ENCODE results near the gene TMEM238.

The TMEM238 gene

GRCh38 chr19:55365964-55366363, 18.1 kb downstream of the TMEM238 start:
- no peaks in the 10 kb centered on the region for H3K9me3 ChIP-seq (ENCODE audit: control insufficient read depth, low read length)
- H3K4me1 ChIP-seq (ENCODE audit: control insufficient read depth, insufficient read depth, low read length, poor library complexity, severe bottlenecking), result peaks cover 12% of the 10 kb centered on the region
- no peak overlapping the region for H3K27ac ChIP-seq (ENCODE audit: low read depth, low read length, severe bottlenecking)
- H3K36me3 ChIP-seq (ENCODE audit: control insufficient read depth, insufficient read depth, low read length), result peaks cover 40% of the 10 kb centered on the region
- WGBS, 2 experiments (ENCODE audit: insufficient coverage in 2 of 2), result 93 to 97% methylated on average over 9 to 12 of the region's 19 CpGs
- no peak overlapping the region for H3K4me3 ChIP-seq (ENCODE audit: extremely low read depth, insufficient read depth, low read length, poor library complexity, severe bottlenecking)

GRCh38 chr19:55365245-55365644, 18.8 kb downstream of the TMEM238 start:
- no peak overlapping the region for H3K27ac ChIP-seq (ENCODE audit: low read depth, low read length, severe bottlenecking)
- WGBS, 2 experiments (ENCODE audit: insufficient coverage in 2 of 2), result 65 to 85% methylated on average over 5 to 8 of the region's 8 CpGs
- H3K36me3 ChIP-seq (ENCODE audit: control insufficient read depth, insufficient read depth, low read length), result peaks cover 40% of the 10 kb centered on the region
- peaks cover 10% of the 10 kb centered on the region for H3K4me1 ChIP-seq (ENCODE audit: control insufficient read depth, insufficient read depth, low read length, poor library complexity, severe bottlenecking)
- no peaks in the 10 kb centered on the region for H3K9me3 ChIP-seq (ENCODE audit: control insufficient read depth, low read length)
- no peak overlapping the region for H3K4me3 ChIP-seq (ENCODE audit: extremely low read depth, insufficient read depth, low read length, poor library complexity, severe bottlenecking)

- Histone ChIP-seq H3K9me3 (ENCODE audit: control insufficient read depth, low read length) (no peaks in the 10 kb centered on the region), H3K27ac (ENCODE audit: low read depth, low read length, severe bottlenecking) (no peak within 1 kb of the TSS)
- WGBS, 2 experiments (ENCODE audit: insufficient coverage in 2 of 2), result 76 to 78% methylated on average over 25 to 26 of the region's 27 CpGs
Measured at GRCh38 chr19:55362990-55363716, 20.9 kb downstream of the TMEM238 start, which contains the start of gene GARIN5B. GARIN5B (minus strand) TSS chr19:55363260; CDS start chr19:55363066, 194 bp downstream.

GRCh38 chr19:55362174-55362989, 21.7 kb downstream of the TMEM238 start:
- Histone ChIP-seq H3K9me3 (ENCODE audit: control insufficient read depth, low read length) (no peaks in the 10 kb centered on the region), H3K27ac (ENCODE audit: low read depth, low read length, severe bottlenecking) (no peak overlapping the region), H3K36me3 (ENCODE audit: control insufficient read depth, insufficient read depth, low read length) (peaks cover 31% of the 10 kb centered on the region), H3K4me3 (ENCODE audit: extremely low read depth, insufficient read depth, low read length, poor library complexity, severe bottlenecking) (no peak overlapping the region), H3K4me1 (ENCODE audit: control insufficient read depth, insufficient read depth, low read length, poor library complexity, severe bottlenecking) (peaks cover 8% of the 10 kb centered on the region)
- 80 to 87% methylated on average over 33 to 34 of the region's 38 CpGs for WGBS, 2 experiments (ENCODE audit: insufficient coverage in 2 of 2)

More at GRCh38 chr19:55362990-55363716, 20.9 kb downstream of the TMEM238 start, which contains the start of gene GARIN5B:
- Histone ChIP-seq H3K4me3 (ENCODE audit: extremely low read depth, insufficient read depth, low read length, poor library complexity, severe bottlenecking) (no peak within 1 kb of the TSS), H3K36me3 (ENCODE audit: control insufficient read depth, insufficient read depth, low read length) (peaks cover 38% of the 10 kb centered on the region), H3K4me1 (ENCODE audit: control insufficient read depth, insufficient read depth, low read length, poor library complexity, severe bottlenecking) (peaks cover 8% of the 10 kb centered on the region)

- Histone ChIP-seq H3K36me3 (ENCODE audit: control insufficient read depth, insufficient read depth, low read length) (peaks cover 17% of the 10 kb centered on the region), H3K4me3 (ENCODE audit: extremely low read depth, insufficient read depth, low read length, poor library complexity, severe bottlenecking) (no peak overlapping the region), H3K27ac (ENCODE audit: low read depth, low read length, severe bottlenecking) (no peak overlapping the region), H3K4me1 (ENCODE audit: control insufficient read depth, insufficient read depth, low read length, poor library complexity, severe bottlenecking) (peaks cover 8% of the 10 kb centered on the region), H3K9me3 (ENCODE audit: control insufficient read depth, low read length) (no peaks in the 10 kb centered on the region)
- 87% methylated on average over 14 to 16 of the region's 16 CpGs for WGBS, 2 experiments (ENCODE audit: insufficient coverage in 2 of 2)
Measured at GRCh38 chr19:55360902-55361301, 23.2 kb downstream of the TMEM238 start.

- no peak overlapping the region for H3K27ac ChIP-seq (ENCODE audit: low read depth, low read length, severe bottlenecking)
- 86 to 92% methylated on average over 24 to 30 of the region's 32 CpGs for WGBS, 2 experiments (ENCODE audit: insufficient coverage in 2 of 2)
- H3K4me1 ChIP-seq (ENCODE audit: control insufficient read depth, insufficient read depth, low read length, poor library complexity, severe bottlenecking), result peaks cover 8% of the 10 kb centered on the region
- no peak overlapping the region for H3K4me3 ChIP-seq (ENCODE audit: extremely low read depth, insufficient read depth, low read length, poor library complexity, severe bottlenecking)
- peaks cover under 1% of the 10 kb centered on the region for H3K36me3 ChIP-seq (ENCODE audit: control insufficient read depth, insufficient read depth, low read length)
- no peaks in the 10 kb centered on the region for H3K9me3 ChIP-seq (ENCODE audit: control insufficient read depth, low read length)
Measured at GRCh38 chr19:55358943-55359908, 24.9 kb downstream of the TMEM238 start.

GRCh38 chr19:55358493-55358892, 25.6 kb downstream of the TMEM238 start:
- Histone ChIP-seq H3K9me3 (ENCODE audit: control insufficient read depth, low read length) (no peaks in the 10 kb centered on the region), H3K27ac (ENCODE audit: low read depth, low read length, severe bottlenecking) (no peak overlapping the region), H3K4me1 (ENCODE audit: control insufficient read depth, insufficient read depth, low read length, poor library complexity, severe bottlenecking) (peaks cover 8% of the 10 kb centered on the region), H3K36me3 (ENCODE audit: control insufficient read depth, insufficient read depth, low read length) (no peaks in the 10 kb centered on the region), H3K4me3 (ENCODE audit: extremely low read depth, insufficient read depth, low read length, poor library complexity, severe bottlenecking) (no peak overlapping the region)
- WGBS, 2 experiments (ENCODE audit: insufficient coverage in 2 of 2), result 90 to 93% methylated on average over 16 to 18 of the region's 19 CpGs

GRCh38 chr19:55355213-55355821, 28.8 kb downstream of the TMEM238 start:
- Histone ChIP-seq H3K36me3 (ENCODE audit: control insufficient read depth, insufficient read depth, low read length) (no peaks in the 10 kb centered on the region), H3K9me3 (ENCODE audit: control insufficient read depth, low read length) (no peaks in the 10 kb centered on the region), H3K4me3 (ENCODE audit: extremely low read depth, insufficient read depth, low read length, poor library complexity, severe bottlenecking) (no peak overlapping the region), H3K27ac (ENCODE audit: low read depth, low read length, severe bottlenecking) (no peak overlapping the region), H3K4me1 (ENCODE audit: control insufficient read depth, insufficient read depth, low read length, poor library complexity, severe bottlenecking) (peaks cover 3% of the 10 kb centered on the region)
- 49 to 52% methylated on average over 11 to 12 of the region's 13 CpGs for WGBS, 2 experiments (ENCODE audit: insufficient coverage in 2 of 2)

GRCh38 chr19:55354698-55355212, 29.3 kb downstream of the TMEM238 start, which contains the start of gene COX6B2:
COX6B2 (minus strand) TSS chr19:55354719; CDS start chr19:55354521, 198 bp downstream.
- Histone ChIP-seq H3K9me3 (ENCODE audit: control insufficient read depth, low read length) (no peaks in the 10 kb centered on the region), H3K27ac (ENCODE audit: low read depth, low read length, severe bottlenecking) (no peak within 1 kb of the TSS), H3K36me3 (ENCODE audit: control insufficient read depth, insufficient read depth, low read length) (peaks cover 4% of the 10 kb centered on the region), H3K4me1 (ENCODE audit: control insufficient read depth, insufficient read depth, low read length, poor library complexity, severe bottlenecking) (peaks cover 3% of the 10 kb centered on the region), H3K4me3 (ENCODE audit: extremely low read depth, insufficient read depth, low read length, poor library complexity, severe bottlenecking) (peak within 1 kb of the TSS; percentile 41)
- 4 to 6% methylated on average over 11 to 17 of the region's 43 CpGs for WGBS, 2 experiments (ENCODE audit: insufficient coverage in 2 of 2)

Data from mesodermal cell (in vitro differentiated cells).